NCI-H146 treated with DMSO at 0.1 percent for 48 hours (cell line): ENCODE measurements around the gene MMP24OS.

Source experiments
- DNase-seq: peaks from one replicate; lab custom pipeline; 2025; ENCODE audit not compliant: unreplicated experiment; lab: John Stamatoyannopoulos, UW

MMP24OS gene

DNA sequence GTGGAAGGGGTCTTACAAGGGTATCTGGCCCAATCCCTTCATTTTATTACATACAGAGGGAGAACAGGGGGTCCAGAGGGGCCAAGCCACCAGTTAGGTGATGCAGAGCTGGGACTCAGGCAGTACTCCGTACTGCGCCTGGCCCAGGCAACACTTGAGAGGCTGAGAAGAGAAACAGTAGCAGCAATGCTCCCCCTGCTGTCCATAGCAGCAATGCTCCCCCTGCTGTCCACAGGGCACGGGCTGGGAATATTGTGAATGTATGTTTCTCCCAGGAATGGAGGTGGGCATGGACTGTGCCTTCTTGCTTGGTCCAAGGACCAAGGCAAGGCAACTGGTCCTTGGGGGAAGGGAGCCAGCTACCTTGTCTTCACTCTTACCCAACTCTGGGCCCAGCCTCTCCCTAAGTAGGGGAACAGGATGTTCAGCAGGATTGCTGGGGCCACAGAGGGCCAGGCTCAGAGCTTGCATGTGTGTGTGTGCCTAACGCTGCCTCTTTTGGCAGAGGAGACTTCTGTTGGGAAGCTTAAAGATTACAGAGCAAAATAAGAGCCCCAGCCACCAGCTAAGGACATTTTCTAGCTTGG is 29.1 kb upstream of the MMP24OS start:
- DNase-seq, result no peak

DNA sequence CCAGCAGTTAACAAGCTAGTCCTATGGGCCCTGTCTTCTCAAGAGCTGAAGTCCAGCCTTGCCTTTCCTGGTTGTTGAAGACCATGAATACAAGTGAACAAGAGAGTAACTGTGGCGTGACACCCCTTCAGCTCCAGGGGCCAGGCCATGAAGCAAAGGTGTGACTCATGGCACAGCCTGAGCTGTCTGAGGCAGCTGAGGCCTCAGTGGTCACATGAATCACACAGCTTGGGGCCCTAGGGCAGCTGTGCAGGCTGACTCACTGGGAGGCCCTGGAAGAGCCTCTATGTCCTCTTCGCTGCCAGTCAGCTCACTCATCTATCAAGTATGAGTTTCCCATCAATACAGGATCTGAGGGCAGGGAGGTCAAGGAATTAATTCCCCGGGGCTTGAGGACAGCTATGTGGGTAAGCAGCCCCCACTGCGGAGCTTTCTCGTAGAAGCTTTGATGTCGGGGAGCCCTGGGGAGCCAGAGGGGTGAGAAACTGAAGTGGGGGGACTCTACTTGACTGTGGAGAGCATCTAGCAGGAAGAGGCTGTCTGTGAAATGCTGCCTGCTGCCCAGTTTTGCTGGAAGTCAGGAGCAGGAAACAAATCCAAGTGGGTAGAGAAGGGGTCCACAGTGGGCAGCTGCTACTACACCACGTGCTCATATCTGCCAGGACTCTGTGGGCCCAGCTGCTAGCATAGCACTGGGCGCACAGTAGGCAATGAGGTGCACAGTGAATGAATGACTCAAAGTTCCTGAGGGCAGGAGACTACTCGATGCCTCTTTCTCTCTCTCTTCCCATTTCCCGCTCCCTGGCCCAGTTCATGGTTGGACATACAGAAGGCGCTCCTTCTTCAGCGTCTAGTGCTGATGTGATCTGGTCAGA is 28.0 kb upstream of the MMP24OS start:
- no peak for DNase-seq

GRCh38 chr20:35304956-35305355 is 27.0 kb upstream of the MMP24OS start:
- no peak for DNase-seq

DNA sequence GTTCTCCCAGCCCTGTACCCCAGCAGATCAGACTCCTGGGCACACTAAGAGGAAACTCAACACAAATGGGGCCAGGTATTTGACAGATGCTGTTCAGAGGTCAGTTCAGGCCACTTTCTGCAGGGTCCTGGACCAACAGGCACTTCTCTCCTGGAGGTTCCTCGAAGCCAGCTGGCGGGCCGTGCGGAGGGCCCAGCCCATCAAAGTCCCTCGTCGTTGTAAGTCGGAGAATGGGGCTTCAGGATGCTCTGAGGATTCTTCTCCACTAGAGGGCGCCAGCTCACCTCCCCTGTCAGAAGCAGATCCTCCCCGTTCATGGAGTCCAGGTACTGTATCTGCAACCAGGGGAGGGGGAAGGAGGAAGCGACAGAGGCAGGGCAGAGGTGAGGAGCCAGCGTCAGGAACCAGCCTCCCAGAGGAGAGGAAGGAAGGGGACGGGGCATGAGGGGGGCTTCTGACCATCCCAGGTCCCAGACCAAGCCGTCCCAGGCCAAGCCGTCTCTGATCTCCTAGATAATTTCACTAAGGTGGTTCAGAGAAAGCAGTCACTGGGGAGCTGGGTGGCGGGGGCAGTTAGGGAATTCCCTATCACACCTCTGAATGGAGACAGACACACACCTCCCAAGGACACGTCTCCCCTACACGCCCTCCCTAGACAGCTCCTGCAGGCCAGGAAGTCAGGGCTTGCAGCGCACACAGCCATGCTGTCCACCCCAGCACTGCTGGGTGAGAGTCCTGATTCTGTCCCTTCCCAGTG is 26.0 kb upstream of the MMP24OS start:
- peak; percentile 88 for DNase-seq

- DNase-seq, result no peak
Measured at GRCh38 chr20:35303382-35303734, 25.4 kb upstream of the MMP24OS start.

DNA sequence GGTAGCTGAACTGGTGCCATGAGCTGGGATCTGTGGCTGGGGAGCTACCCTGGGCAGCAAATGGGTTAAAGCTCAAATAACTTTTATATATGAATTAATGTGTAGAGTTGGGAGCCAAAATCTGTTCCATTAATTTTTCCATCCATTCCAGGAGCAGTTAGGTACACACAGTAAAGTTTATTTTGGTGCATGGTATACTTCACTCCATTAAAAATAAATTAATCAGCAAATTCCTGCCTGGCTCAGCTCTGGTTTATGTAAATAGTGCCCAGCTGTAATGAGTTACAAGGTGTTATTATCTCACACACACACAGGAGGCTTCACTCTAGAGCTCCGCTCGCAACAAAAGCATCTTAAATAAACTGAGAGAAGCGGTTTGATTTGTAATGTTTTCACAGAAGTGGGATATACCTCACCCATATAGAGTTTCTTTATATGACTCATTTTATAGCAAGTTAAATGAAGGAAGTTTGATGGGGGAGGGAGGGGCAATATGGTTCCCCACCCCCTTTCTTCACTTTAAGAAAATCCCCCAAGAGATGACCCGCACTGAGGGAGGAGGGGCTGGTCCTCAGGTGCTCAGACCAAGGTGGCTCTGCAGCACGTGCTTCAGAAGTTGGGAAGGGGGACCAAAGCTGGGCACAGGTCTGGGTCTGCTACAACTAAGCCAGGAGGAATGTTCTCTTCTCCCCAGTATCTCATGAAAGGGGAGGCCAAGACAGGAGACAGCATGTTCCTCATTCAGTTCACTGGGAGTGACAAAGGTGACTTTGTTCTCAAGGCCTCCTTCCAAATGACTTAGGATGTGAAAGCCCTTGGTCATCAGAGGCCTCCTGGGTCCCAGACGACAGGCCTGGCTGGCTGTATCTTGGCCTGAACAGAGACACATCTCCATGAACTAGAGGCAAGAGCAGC is 24.8 kb upstream of the MMP24OS start:
- no peak for DNase-seq

- no peak for DNase-seq
Measured at GRCh38 chr20:35301426-35301825, 23.5 kb upstream of the MMP24OS start.

DNA sequence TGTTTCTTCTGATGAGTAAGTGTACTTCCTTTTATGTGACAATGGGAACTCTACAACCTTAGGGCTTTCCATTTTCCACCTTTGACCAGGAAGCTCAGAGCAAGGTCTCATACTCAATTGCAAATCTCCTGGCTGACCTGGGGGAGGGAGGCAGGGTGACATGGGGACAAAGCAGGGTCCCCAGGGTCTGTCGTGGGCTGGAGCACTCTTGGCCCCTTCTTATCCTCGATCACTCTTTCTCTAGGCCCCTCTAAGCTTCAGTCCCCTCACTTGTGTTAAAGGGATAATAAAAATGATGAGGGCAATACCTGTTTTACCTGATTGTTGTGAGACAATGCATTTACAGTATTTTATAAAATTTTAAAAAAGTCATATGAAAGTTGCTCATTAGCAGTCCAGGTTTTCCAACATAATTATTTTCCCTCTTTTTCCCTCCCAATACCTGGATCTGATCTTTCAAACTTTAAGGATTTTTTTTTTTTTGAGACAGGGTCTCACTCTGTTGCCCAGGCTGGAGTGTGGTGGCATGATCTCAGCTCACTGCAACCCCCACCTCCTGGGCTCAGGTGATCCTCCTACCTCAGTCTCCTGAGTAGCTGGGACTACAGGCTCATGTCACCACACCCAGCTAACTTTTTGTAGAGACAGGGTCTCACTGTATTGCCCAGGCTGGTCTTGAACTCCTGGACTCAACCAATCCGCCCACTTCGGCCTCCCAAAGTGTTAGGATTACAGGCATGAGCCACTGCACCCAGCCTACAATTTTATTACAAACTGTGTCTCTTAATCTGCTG is 22.7 kb upstream of the MMP24OS start:
- DNase-seq, result no peak

DNA sequence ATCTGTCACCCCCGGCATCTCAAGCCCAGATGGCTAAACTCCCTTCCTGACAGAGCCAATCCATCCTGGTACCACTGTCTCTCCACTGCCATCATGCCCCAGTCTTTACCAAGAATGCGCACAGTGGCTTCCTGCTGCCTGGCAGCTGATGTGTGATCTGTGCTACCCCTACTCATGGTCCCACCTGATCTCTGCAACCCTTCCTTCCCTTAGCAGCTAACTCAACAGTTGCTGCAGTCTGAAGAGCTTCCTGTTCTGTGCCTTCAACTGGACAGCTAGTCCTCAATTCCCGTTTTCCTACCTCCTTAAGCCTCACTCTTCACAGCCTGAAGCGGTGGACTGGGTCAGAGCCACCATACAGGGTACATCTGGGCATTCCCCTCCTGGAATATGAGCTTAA is 21.9 kb upstream of the MMP24OS start:
- DNase-seq, result no peak

DNA sequence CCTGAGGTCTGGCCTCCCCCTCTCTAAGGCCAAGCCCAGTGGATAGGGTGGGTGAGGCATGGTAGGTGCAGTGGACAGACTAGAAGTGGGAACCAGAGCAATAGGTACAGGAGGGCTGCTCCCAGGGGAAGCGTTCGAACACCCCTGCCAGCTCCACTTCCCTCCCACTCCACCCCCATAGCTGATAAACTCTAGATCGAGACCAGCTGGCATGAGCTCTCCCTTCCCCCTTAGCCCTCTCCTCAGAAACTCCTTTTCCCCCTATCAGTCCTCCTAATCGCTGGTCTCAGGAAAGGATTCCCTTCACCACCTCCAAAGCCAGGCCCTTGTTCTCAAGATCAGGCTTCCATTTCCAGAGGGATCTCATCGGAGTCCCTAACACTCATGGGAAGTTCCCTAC is 20.3 kb upstream of the MMP24OS start:
- DNase-seq, result no peak

- DNase-seq, result no peak
Measured at GRCh38 chr20:35297740-35298139, 19.8 kb upstream of the MMP24OS start.

- DNase-seq, result no peak
Measured at GRCh38 chr20:35297155-35297554, 19.2 kb upstream of the MMP24OS start.

DNA sequence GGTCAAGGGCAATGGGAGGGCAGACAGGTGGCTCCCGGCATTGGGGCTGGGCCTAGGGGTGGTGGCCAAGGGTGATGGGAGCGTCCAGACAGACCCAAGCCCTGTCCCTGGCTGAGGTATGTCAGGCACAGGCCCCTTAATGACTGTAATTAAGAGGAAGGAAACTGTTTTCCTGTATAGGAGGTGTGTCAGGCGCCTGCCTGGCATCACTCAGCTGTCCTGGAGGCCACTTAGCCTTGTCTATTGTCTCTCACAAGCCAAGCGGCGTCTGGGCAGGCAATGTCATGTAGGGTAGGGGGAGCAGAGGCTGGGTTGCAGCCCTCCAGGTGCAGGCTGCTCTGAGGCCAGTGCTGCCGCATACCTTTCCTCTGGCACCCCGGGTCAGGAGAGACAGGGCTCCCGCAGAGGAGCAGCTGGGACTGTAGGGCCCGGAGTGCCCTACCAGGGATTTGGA is 18.2 kb upstream of the MMP24OS start:
- DNase-seq, result peak; percentile 76

DNA sequence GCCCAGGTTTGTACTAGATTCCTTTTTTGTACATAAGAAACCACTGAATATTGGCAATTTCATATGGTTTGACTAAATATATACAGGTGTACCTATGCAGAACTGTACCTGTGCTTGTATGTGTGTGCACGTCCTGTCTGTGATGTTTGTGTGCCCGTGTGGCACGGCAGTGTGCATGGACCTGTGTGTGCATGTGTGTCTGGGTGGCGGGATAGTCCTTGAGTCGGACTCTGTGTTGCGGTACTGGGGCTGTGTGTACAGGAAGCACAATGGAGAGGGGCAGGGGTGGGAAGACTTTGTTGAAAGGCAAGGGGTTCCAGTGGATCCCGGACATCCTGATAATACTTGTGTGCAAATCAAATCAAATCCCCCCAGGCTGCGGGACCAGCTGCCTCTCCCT is 17.8 kb upstream of the MMP24OS start:
- no peak for DNase-seq

GRCh38 chr20:35295058-35295457 is 17.1 kb upstream of the MMP24OS start:
- DNase-seq, result no peak

DNA sequence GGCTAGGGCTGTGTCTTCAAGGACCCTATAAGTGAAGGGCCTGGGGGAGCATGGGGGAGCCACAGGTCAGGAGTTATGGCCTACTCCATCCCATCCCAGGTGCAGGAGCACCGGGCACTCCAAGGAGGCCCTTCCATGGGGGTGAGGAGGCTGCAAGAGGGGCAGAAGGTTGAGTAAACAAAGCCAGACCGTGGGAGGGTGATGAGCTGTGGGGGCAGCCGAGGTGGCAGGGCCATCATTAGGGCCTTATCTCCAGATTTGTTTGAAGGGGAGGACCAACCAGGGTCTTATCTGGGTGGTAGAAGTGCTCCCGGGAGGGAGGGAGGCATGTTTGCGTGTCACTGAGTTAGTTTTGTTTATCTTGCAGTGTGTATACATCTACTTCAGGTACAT is 16.4 kb upstream of the MMP24OS start:
- no peak for DNase-seq

DNA sequence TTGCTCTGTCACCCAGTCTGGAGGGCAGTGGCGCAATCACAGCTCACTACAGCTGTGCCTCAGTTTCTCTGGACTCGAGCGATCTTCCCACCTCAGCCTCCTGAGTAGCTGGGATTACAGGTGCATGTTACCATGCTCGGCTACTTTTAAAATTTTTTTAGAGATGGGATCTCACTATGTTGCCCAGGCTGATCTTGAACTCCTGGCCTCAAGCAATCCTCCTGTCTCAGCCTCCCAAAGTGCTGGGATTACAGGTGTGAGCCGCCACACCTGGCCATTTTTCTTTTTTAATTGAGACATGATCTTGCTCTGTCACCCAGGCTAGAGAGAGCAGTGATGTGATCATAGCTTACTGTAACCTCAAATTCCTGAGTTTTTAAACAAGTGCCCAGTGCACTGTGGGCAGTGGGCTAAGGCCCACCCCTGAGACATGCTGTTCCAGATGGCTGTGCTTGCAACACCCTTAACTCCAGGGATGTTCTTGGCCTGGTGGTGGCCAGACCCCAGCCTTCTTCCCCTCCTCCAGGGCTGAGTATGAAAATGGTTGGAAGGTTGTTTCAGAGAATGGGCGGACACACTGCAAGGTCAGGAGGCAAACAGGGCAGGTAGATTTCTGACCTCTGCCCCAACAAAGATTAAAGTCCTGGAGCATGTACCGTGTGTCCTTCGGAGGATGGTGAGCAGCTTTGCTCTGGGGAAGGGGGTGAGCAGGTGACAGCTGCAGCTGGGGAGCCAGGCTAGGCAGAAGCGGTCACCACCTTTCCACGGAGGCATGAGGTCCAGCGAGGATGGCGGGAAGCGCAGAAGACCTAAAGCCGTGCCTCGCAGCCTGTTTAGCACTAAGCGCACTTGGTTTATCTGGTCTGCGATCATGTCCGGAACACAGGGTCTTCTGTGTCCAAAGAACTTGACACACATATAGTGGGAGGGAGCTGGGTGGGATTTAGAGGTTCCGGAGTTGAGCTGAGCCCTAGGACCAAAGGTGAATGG is 15.7 kb upstream of the MMP24OS start:
- no peak for DNase-seq

GRCh38 chr20:35292504-35293285 is 14.8 kb upstream of the MMP24OS start:
- DNase-seq, result no peak
